HL-60 (cell line): Measurements from ENCODE around the gene CAPZA2.

ENCODE experiments used
- CTCF ChIP-seq: IDR thresholded peaks from one replicate; pipeline ENCODE4 v1.5.1; 2011; ENCODE audit warnings: low read length, control low read depth, inconsistent platforms; ENCODE audit not compliant: insufficient read depth
- SPI1 ChIP-seq: IDR thresholded peaks from 2 replicates; pipeline ENCODE4 v1.6.1; 2012; ENCODE audit warnings: low read depth, mild to moderate bottlenecking, borderline replicate concordance
- TF ChIP-seq, protein P1 (sequence below): IDR thresholded peaks from 2 replicates; pipeline ENCODE4 v1.6.1; 2012; ENCODE audit warnings: low read depth; ENCODE audit not compliant: insufficient replicate concordance

DNA sequence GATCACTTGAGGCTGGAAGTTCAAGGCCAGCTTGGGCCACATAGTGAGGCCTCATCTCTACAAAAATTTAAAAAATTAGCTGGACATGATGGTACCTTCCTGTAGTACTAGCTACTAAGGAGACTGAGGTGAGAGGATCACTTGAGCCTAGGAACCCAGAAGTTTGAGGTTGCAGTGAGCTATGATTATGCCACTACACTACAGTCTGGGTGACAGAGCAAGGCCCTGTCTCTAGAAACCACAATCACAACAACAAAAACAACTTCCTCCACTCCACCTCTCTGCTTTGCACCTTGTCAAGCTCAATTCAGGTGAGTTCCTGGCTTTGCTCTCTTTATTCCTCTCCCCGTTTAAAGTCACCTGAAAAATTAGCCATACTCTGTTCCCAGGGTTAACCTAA lies 8.3 kb upstream of the CAPZA2 start:
- TF ChIP-seq CTCF (no peak), SPI1 (no peak)
- TF ChIP-seq, protein P1, sequence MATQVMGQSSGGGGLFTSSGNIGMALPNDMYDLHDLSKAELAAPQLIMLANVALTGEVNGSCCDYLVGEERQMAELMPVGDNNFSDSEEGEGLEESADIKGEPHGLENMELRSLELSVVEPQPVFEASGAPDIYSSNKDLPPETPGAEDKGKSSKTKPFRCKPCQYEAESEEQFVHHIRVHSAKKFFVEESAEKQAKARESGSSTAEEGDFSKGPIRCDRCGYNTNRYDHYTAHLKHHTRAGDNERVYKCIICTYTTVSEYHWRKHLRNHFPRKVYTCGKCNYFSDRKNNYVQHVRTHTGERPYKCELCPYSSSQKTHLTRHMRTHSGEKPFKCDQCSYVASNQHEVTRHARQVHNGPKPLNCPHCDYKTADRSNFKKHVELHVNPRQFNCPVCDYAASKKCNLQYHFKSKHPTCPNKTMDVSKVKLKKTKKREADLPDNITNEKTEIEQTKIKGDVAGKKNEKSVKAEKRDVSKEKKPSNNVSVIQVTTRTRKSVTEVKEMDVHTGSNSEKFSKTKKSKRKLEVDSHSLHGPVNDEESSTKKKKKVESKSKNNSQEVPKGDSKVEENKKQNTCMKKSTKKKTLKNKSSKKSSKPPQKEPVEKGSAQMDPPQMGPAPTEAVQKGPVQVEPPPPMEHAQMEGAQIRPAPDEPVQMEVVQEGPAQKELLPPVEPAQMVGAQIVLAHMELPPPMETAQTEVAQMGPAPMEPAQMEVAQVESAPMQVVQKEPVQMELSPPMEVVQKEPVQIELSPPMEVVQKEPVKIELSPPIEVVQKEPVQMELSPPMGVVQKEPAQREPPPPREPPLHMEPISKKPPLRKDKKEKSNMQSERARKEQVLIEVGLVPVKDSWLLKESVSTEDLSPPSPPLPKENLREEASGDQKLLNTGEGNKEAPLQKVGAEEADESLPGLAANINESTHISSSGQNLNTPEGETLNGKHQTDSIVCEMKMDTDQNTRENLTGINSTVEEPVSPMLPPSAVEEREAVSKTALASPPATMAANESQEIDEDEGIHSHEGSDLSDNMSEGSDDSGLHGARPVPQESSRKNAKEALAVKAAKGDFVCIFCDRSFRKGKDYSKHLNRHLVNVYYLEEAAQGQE = no peak
